ENCODE results near the gene RMND1. TPM values are rescaled to one million over a fixed set of nuclear protein-coding genes. Genes with fewer than 3 reads are reported as not detected.
"Not testable (repeated sequence)": the region's sequence is repeated elsewhere in the genome, so short reads cannot be mapped to it uniquely, and the experiment has no call there.

The RMND1 gene
- polyA plus RNA-seq, 4 donors: 38.5 to 58.4 (median 46.1) TPM

- DNase-seq (ENCODE audit: low read depth in 4 of 4, low spot score in 2 of 4): peak; percentile 46 to 74 (median 64)
These were observed 62.2 kb downstream of the RMND1 start for GRCh38 chr6:151389618-151390275.

- no peak for DNase-seq (ENCODE audit: low read depth in 4 of 4, low spot score in 2 of 4)
These were observed 62.8 kb downstream of the RMND1 start for GRCh38 chr6:151388997-151389617.

- no peak for DNase-seq (ENCODE audit: low read depth in 4 of 4, low spot score in 2 of 4)
These were observed 63.7 kb downstream of the RMND1 start for GRCh38 chr6:151388236-151388635.

- DNase-seq (ENCODE audit: low read depth in 4 of 4, low spot score in 2 of 4): no peak
These were observed 64.6 kb downstream of the RMND1 start for GRCh38 chr6:151387175-151387970.

GRCh38 chr6:151385177-151385576, 66.7 kb downstream of the RMND1 start:
- DNase-seq (ENCODE audit: low read depth in 4 of 4, low spot score in 2 of 4): no peak

- no peak for DNase-seq (ENCODE audit: low read depth in 4 of 4, low spot score in 2 of 4)
These were observed 67.8 kb downstream of the RMND1 start for GRCh38 chr6:151384151-151384550.

- not testable (repeated sequence) for DNase-seq (ENCODE audit: low read depth in 4 of 4, low spot score in 2 of 4)
These were observed 69.3 kb downstream of the RMND1 start for GRCh38 chr6:151382631-151383030.

- no peak for DNase-seq (ENCODE audit: low read depth in 4 of 4, low spot score in 2 of 4)
These were observed 70.2 kb downstream of the RMND1 start for GRCh38 chr6:151381722-151382121.

- DNase-seq (ENCODE audit: low read depth in 4 of 4, low spot score in 2 of 4): no peak
These were observed 71.1 kb downstream of the RMND1 start for GRCh38 chr6:151380848-151381205.

- DNase-seq (ENCODE audit: low read depth in 4 of 4, low spot score in 2 of 4): no peak
These were observed 71.7 kb downstream of the RMND1 start for GRCh38 chr6:151379933-151380847.

- DNase-seq (ENCODE audit: low read depth in 4 of 4, low spot score in 2 of 4): no peak
These were observed 74.8 kb downstream of the RMND1 start for GRCh38 chr6:151377095-151377494.

- no peak for DNase-seq (ENCODE audit: low read depth in 4 of 4, low spot score in 2 of 4)
These were observed 75.5 kb downstream of the RMND1 start for GRCh38 chr6:151376440-151376839.

- no peak for DNase-seq (ENCODE audit: low read depth in 4 of 4, low spot score in 2 of 4)
These were observed 76.1 kb downstream of the RMND1 start for GRCh38 chr6:151375833-151376232.

GRCh38 chr6:151374036-151374683, 77.8 kb downstream of the RMND1 start:
- no peak for DNase-seq (ENCODE audit: low read depth in 4 of 4, low spot score in 2 of 4)

- DNase-seq (ENCODE audit: low read depth in 4 of 4, low spot score in 2 of 4): no peak
These were observed 79.8 kb downstream of the RMND1 start for GRCh38 chr6:151372164-151372563.

- no peak for DNase-seq (ENCODE audit: low read depth in 4 of 4, low spot score in 2 of 4)
These were observed 81.3 kb downstream of the RMND1 start for GRCh38 chr6:151370509-151371078.

- DNase-seq (ENCODE audit: low read depth in 4 of 4, low spot score in 2 of 4): no peak
These were observed 86.7 kb downstream of the RMND1 start for GRCh38 chr6:151365233-151365632.

- no peak for DNase-seq (ENCODE audit: low read depth in 4 of 4, low spot score in 2 of 4)
These were observed 92.4 kb downstream of the RMND1 start for GRCh38 chr6:151359486-151359885.

GRCh38 chr6:151358475-151358874, 93.5 kb downstream of the RMND1 start:
- DNase-seq (ENCODE audit: low read depth in 4 of 4, low spot score in 2 of 4): no peak

Data from left renal cortex interstitium (tissue), 4 donors.